ENCODE data around the gene CHAF1A.

DNA sequence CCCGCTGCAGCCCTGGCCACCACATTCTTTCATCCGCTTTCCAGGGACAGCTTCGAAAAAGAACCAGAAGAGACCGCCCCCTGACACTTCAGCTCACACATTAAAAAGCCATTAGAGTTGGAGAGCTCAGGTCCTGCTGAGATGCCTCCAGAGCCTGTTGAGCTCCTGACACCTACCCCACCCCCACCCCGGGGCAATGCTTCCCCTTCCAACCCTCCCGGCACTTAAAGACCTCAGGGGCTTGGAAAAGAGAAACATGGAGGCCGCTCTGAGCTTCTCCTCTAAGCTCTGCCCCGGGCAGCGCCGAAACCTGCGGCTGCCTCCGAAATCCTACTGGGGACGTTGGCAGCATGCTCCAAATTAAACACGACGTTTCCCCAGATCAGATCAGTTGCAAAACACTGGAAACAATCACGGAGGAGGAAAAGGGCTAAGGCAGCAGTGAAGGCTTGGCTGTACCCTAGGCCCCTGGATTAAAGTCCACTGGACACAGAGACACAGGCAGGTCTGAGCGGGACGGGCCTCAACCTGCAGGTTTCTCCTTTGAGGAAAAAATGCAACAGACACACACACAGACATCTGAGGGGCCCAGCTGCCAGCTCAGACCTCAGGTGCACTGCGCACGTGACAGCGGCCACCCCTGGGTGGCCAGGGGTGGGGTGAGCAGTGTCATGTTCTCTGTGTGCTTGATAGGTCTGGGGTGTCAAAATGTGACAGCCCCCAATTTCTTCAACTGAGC, 11.7 kb upstream of the CHAF1A start:
- peak; percentile 5; the same call in 1 of the 2 replicates for TF ChIP-seq POLR2AphosphoS5 (IDR thresholded peaks at IDR 0.05; ENCODE audit: low read depth, low read length)
- TF ChIP-seq TAF1 (IDR thresholded peaks at IDR 0.05; ENCODE audit: borderline replicate concordance, insufficient read depth, low read length), result 0 out of 2 replicates have a peak, but pooled peaks have one; percentile 12
- TF ChIP-seq REST (IDR thresholded peaks at IDR 0.05; ENCODE audit: insufficient read depth in 1 of 2, low read depth in 2 of 2, low read length in 2 of 2), result 0 out of 4 replicates have a peak, but pooled peaks of 1 of the 2 experiments have one; percentile 2
- no peak for TF ChIP-seq SIN3A (IDR thresholded peaks at IDR 0.05; ENCODE audit: borderline replicate concordance, insufficient read depth, low read length)
- no peak for TF ChIP-seq FOXP2 (optimal IDR thresholded peaks at IDR 0.05; ENCODE audit: borderline replicate concordance, extremely low read depth, extremely low read length, insufficient read depth)

Measured in PFSK-1 (cell line).